IMR-90 (cell line): ENCODE results near the gene CRY2. TPM values are rescaled to one million over a fixed set of nuclear protein-coding genes. Genes with fewer than 3 reads are reported as not detected.

Source experiments
- ATAC-seq: fragments of 200-7000 bp; cut with Tn5 transposase; 2 replicates; pipeline ENCODE4 v1.9.1; 2020; ENCODE audit warnings: low read depth, mild to moderate bottlenecking, moderate library complexity
- BruUV-seq: library from RNA; stranded (reverse); fragments of 400-500 nt; replicated peaks from 2 replicates; lab custom pipeline; 2021; lab: Mats Ljungman, UMichigan
- CTCF ChIA-PET: fragments of 300-600 bp; formaldehyde crosslinking; extraction: SDS; loops from one replicate; lab custom pipeline; 2021; ENCODE audit warnings: antibody characterized with exemption; lab: Yijun Ruan, JAX
- POLR2A ChIA-PET: fragments of 300-600 bp; sonication (Branson Sonifier 250); formaldehyde crosslinking; loops from one replicate; lab custom pipeline; 2022; ENCODE audit warnings: antibody characterized with exemption; ENCODE audit not compliant: unreplicated experiment; lab: Charles Lee
- DNase-seq: peaks from one replicate; pipeline ENCODE4 v3.0.0; 2013
- H2AFZ ChIP-seq: replicated peaks from 2 replicates; pipeline ENCODE3; 2013; ENCODE audit warnings: low read length, mild to moderate bottlenecking; ENCODE audit not compliant: poor library complexity
- H2AK5ac ChIP-seq: 2 replicates; pipeline ENCODE4 v1.6.1; 2013; ENCODE audit warnings: low read depth, low read length, inconsistent platforms
- H2AK9ac ChIP-seq: replicated peaks from 2 replicates; pipeline ENCODE3; 2013; ENCODE audit warnings: mild to moderate bottlenecking, low read depth, low read length, moderate library complexity; ENCODE audit not compliant: poor library complexity
- H2BK120ac ChIP-seq: 2 replicates; pipeline ENCODE4 v1.6.1; 2013; ENCODE audit warnings: low read depth, low read length, inconsistent platforms
- H2BK15ac ChIP-seq: 3 replicates; pipeline ENCODE4 v1.6.1; 2013; ENCODE audit warnings: low read depth, low read length, inconsistent platforms
- H2BK20ac ChIP-seq: 2 replicates; pipeline ENCODE4 v1.6.1; 2013; ENCODE audit warnings: low read depth, mild to moderate bottlenecking, inconsistent platforms, low read length, moderate library complexity
- H2BK5ac ChIP-seq: 2 replicates; pipeline ENCODE4 v1.6.1; 2013; ENCODE audit warnings: mild to moderate bottlenecking, low read depth, low read length, inconsistent platforms; ENCODE audit not compliant: poor library complexity, severe bottlenecking
- H3K14ac ChIP-seq: replicated peaks from 2 replicates; pipeline ENCODE4 v1.6.1; 2013; ENCODE audit warnings: low read depth, low read length, inconsistent platforms
- H3K18ac ChIP-seq: 2 replicates; pipeline ENCODE4 v1.6.1; 2013; ENCODE audit warnings: low read depth, low read length, control low read depth
- H3K23ac ChIP-seq: 2 replicates; pipeline ENCODE4 v1.6.1; 2013; ENCODE audit warnings: low read depth, low read length, inconsistent platforms
- H3K27ac ChIP-seq: 2 replicates; pipeline ENCODE4 v1.5.1; 2013; ENCODE audit warnings: mild to moderate bottlenecking, control low read depth, low read length; ENCODE audit not compliant: insufficient read depth
- H3K27me3 ChIP-seq: 2 replicates; pipeline ENCODE4 v1.6.1; 2013; ENCODE audit warnings: low read length; ENCODE audit not compliant: control insufficient read depth, insufficient read depth
- H3K36me3 ChIP-seq: 2 replicates; pipeline ENCODE4 v1.6.1; 2013; ENCODE audit warnings: low read length, mixed read lengths; ENCODE audit not compliant: control insufficient read depth, insufficient read depth
- H3K4ac ChIP-seq: 2 replicates; pipeline ENCODE4 v1.6.1; 2013; ENCODE audit warnings: low read depth, low read length, inconsistent platforms
- H3K4me1 ChIP-seq: 2 replicates; pipeline ENCODE4 v1.6.1; 2013; ENCODE audit warnings: low read length, mixed read lengths; ENCODE audit not compliant: control insufficient read depth, insufficient read depth
- H3K4me2 ChIP-seq: 2 replicates; pipeline ENCODE4 v1.6.1; 2013; ENCODE audit warnings: low read depth, mild to moderate bottlenecking, control low read depth, low read length, moderate library complexity
- H3K4me3 ChIP-seq: 2 replicates; pipeline ENCODE4 v1.5.1; 2013; ENCODE audit warnings: low read depth, mild to moderate bottlenecking, control low read depth, low read length, moderate library complexity; ENCODE audit not compliant: insufficient read depth
- H3K56ac ChIP-seq: 2 replicates; pipeline ENCODE4 v1.6.1; 2013; ENCODE audit warnings: low read length, inconsistent platforms; ENCODE audit not compliant: insufficient read depth; ENCODE audit errors: extremely low read depth
- H3K79me1 ChIP-seq, 2 experiments: 2 replicates each; pipeline ENCODE4 v1.6.1; 2013; ENCODE audit warnings: low read length in 2 of 2, inconsistent platforms in 1 of 2, low read depth in 1 of 2
- H3K9ac ChIP-seq: 2 replicates; pipeline ENCODE4 v1.6.1; 2013; ENCODE audit warnings: low read depth, low read length, control low read depth
- H3K9me1 ChIP-seq: 2 replicates; pipeline ENCODE4 v1.6.1; 2013; ENCODE audit warnings: low read length, inconsistent platforms; ENCODE audit not compliant: insufficient read depth
- H3K9me3 ChIP-seq: 2 replicates; pipeline ENCODE4 v1.6.1; 2013; ENCODE audit warnings: low read length; ENCODE audit not compliant: control insufficient read depth, insufficient read depth
- H4K20me1 ChIP-seq: 2 replicates; pipeline ENCODE4 v1.6.1; 2013; ENCODE audit warnings: low read length, inconsistent platforms; ENCODE audit not compliant: insufficient read depth
- H4K5ac ChIP-seq: 2 replicates; pipeline ENCODE4 v1.6.1; 2013; ENCODE audit warnings: mild to moderate bottlenecking, low read depth, low read length, control low read depth
- H4K8ac ChIP-seq, 2 experiments: 2 replicates each; pipeline ENCODE4 v1.6.1; 2013; ENCODE audit warnings: low read depth in 2 of 2, low read length in 2 of 2, control low read depth in 1 of 2, inconsistent platforms in 1 of 2
- H4K91ac ChIP-seq: 2 replicates; pipeline ENCODE4 v1.6.1; 2013; ENCODE audit warnings: low read depth, low read length, inconsistent platforms; ENCODE audit not compliant: insufficient read depth
- BHLHE40 ChIP-seq: fragments of 150-350 bp; IDR thresholded peaks from 2 replicates; pipeline ENCODE4 v1.6.1; 2016; ENCODE audit warnings: mild to moderate bottlenecking, low read depth, low read length
- CEBPB ChIP-seq: IDR thresholded peaks from 2 replicates; pipeline ENCODE4 v1.6.1; 2012; ENCODE audit warnings: low read depth, low read length, improper control_type of control experiment
- CHD1 ChIP-seq: IDR thresholded peaks from 2 replicates; pipeline ENCODE4 v1.6.1; 2012; ENCODE audit warnings: low read depth, low read length, improper control_type of control experiment
- CTCF ChIP-seq: conservative IDR thresholded peaks from 2 replicates; pipeline ENCODE4 v1.5.1; 2012; ENCODE audit warnings: mild to moderate bottlenecking, low read depth, low read length, improper control_type of control experiment
- MAFK ChIP-seq: IDR thresholded peaks from 2 replicates; pipeline ENCODE4 v1.6.1; 2012; ENCODE audit warnings: low read depth, low read length, improper control_type of control experiment
- MAZ ChIP-seq: IDR thresholded peaks from 2 replicates; pipeline ENCODE4 v1.6.1; 2012; ENCODE audit warnings: low read depth, mild to moderate bottlenecking, low read length, improper control_type of control experiment, moderate library complexity, borderline replicate concordance
- MXI1 ChIP-seq: IDR thresholded peaks from 2 replicates; pipeline ENCODE4 v1.6.1; 2012; ENCODE audit warnings: low read depth, mild to moderate bottlenecking, low read length, moderate library complexity, borderline replicate concordance
- NFE2L2 ChIP-seq: fragments of 150-350 bp; IDR thresholded peaks from 2 replicates; pipeline ENCODE4 v1.6.1; 2016; ENCODE audit warnings: low read depth, mild to moderate bottlenecking, low read length
- POLR2A ChIP-seq: IDR thresholded peaks from 2 replicates; pipeline ENCODE4 v1.6.1; 2012; ENCODE audit warnings: mild to moderate bottlenecking, low read depth, low read length
- RAD21 ChIP-seq: IDR thresholded peaks from 2 replicates; pipeline ENCODE4 v1.6.1; 2012; ENCODE audit warnings: low read length, improper control_type of control experiment
- SMC3 ChIP-seq: fragments of 150-350 bp; IDR thresholded peaks from 2 replicates; pipeline ENCODE4 v1.6.1; 2016; ENCODE audit warnings: low read depth, mild to moderate bottlenecking, antibody characterized with exemption, low read length, moderate library complexity
- WGBS, 2 experiments: methylation state at CpG; one replicate each; pipeline versions ENCODE4 v1.1.5 to v1.1.7; 2013; ENCODE audit warnings: missing lambda C conversion rate in 2 of 2; ENCODE audit not compliant: insufficient read length in 1 of 2; ENCODE audit errors: extremely low coverage in 2 of 2; 5-methylcytosine and 5-hydroxymethylcytosine counted together
- dilution Hi-C: fragments of 300-500 bp; cut with HindIII; formaldehyde crosslinking; loops from one replicate; pipeline ENCODE4 v1.14.3; 2018; ENCODE audit warnings: low sequenced_read_pairs; ENCODE audit not compliant: unreplicated experiment
- in situ Hi-C: fragments of 300-500 bp; cut with MboI; formaldehyde crosslinking; loops from 3 replicates; pipeline ENCODE4 v1.14.3; 2019; ENCODE audit warnings: low sequenced_read_pairs, inconsistent platforms, mixed read lengths
- intact Hi-C: fragments of 100-400 bp; cut with micrococcal nuclease; formaldehyde crosslinking; loops from 2 replicates; pipeline ENCODE4 v1.10.0; 2022
- polyA plus RNA-seq, 3 experiments: library from polyadenylated mRNA; depleted of rRNA; stranded (reverse); fragments of >200 nt; gene quantifications; 2 replicates each; pipeline ENCODE4 v1.2.3, GENCODE V29; 2012; ENCODE audit warnings: low replicate concordance in 1 of 3
- total RNA-seq: library from RNA; depleted of rRNA; stranded (reverse); fragments of >200 nt; gene quantifications from 2 replicates; pipeline ENCODE4 v1.2.3, GENCODE V29; 2012

Gene CRY2
- total and polyA plus RNA-seq, 2 of the 4 experiments (the other 2 are of a cell fraction), result 12.2 to 13.1 TPM

GRCh38 chr11:45906096-45906682, 58.9 kb downstream of the CRY2 start:
- Histone ChIP-seq H3K9me3 (no peaks in the 10 kb centered on the region), H4K91ac (no peak overlapping the region), H3K23ac (no peak overlapping the region), H2AK9ac (no peak overlapping the region), H2BK20ac (no peak overlapping the region), H4K5ac (no peak overlapping the region), H2BK120ac (no peak overlapping the region), H3K36me3 (peaks cover 27% of the 10 kb centered on the region), H3K79me1 (no peaks in the 10 kb centered on the region), H3K14ac (no peak overlapping the region), H3K56ac (no peak overlapping the region), H2BK15ac (no peak overlapping the region), H3K9me1 (no peaks in the 10 kb centered on the region), H3K18ac (no peak overlapping the region), H3K4me1 (no peaks in the 10 kb centered on the region), H3K9ac (no peak overlapping the region), H3K27ac (no peak overlapping the region), H3K4me2 (no peak overlapping the region), H4K20me1 (peaks cover 4% of the 10 kb centered on the region; the same call in 1 of the 2 replicates), H2AK5ac (no peak overlapping the region), H3K4me3 (no peak overlapping the region), H2BK5ac (no peak overlapping the region), H2AFZ (no peak overlapping the region), H3K4ac (no peak overlapping the region), H4K8ac (no peak overlapping the region), H3K27me3 (no peaks in the 10 kb centered on the region)
- DNase-seq, result no peak
- TF ChIP-seq NFE2L2, result no peak
- TF ChIP-seq CEBPB, result no peak
- TF ChIP-seq CHD1, result no peak
- no peak for TF ChIP-seq MXI1
- TF ChIP-seq BHLHE40, result no peak
- TF ChIP-seq CTCF, result no peak
- TF ChIP-seq POLR2A, result no peak
- no peak for TF ChIP-seq SMC3
- TF ChIP-seq MAFK, result no peak
- no peak for TF ChIP-seq MAZ
- TF ChIP-seq RAD21, result no peak
- ChIA-PET POLR2A (no interaction called here), CTCF (no interaction called here)
- no TSS peak for BruUV-seq
- intact Hi-C loops (no loop called here), in situ Hi-C loops (no loop called here), dilution Hi-C loops (no loop called here)
- 63% methylated on average over 5 of the region's 19 CpGs; no CpG with 5 or more reads in 1 of the 2 experiments for WGBS, 2 experiments
- ATAC-seq, result no peak; the same call in 1 of the 2 replicates
